Adrenal gland (tissue), 12 donors: ENCODE results near the gene IFTAP. TPM values are rescaled to one million over a fixed set of nuclear protein-coding genes. Genes with fewer than 3 reads are reported as not detected.

Experiments used
- DNase-seq, 7 donors: peaks; one replicate each; pipeline ENCODE4 v3.0.0-alpha.2; 2019 to 2020
- H3K27ac ChIP-seq, 5 donors: fragments of 200-600 bp; sonication (generic) in 4 of 5; 1 replicate in 3 of 5; 2 replicates in 2 of 5; pipeline versions ENCODE4 v1.5.1 to v1.8.0; 2016 to 2020; ENCODE audit warnings: mild to moderate bottlenecking in 1 of 5
- H3K27me3 ChIP-seq: fragments of 200-600 bp; 2 replicates; pipeline ENCODE4 v1.8.0; 2021
- H3K36me3 ChIP-seq, 2 donors: fragments of 200-600 bp; replicated peaks in 1 of 2; 1 replicate in 1 of 2; 2 replicates in 1 of 2; pipeline versions ENCODE4 v1.5.1 to v1.8.0; 2018 to 2022
- H3K4me1 ChIP-seq, 2 donors: fragments of 200-600 bp; replicated peaks in 1 of 2; 1 replicate in 1 of 2; 2 replicates in 1 of 2; pipeline versions ENCODE4 v1.5.1 to v1.8.0; 2018 to 2021
- H3K4me3 ChIP-seq, 4 donors: fragments of 200-600 bp; sonication (generic) in 3 of 4; one replicate each; pipeline ENCODE4 v1.5.1; 2016 to 2018
- H3K9me3 ChIP-seq, 3 donors: fragments of 200-600 bp; sonication (generic) in 1 of 3; replicated peaks in 1 of 3; 1 replicate in 2 of 3; 2 replicates in 1 of 3; pipeline versions ENCODE4 v1.5.1 to v1.8.0; 2016 to 2021
- CTCF ChIP-seq, 6 experiments: fragments of 450-650 bp in 4 of 6; fragments of 200-600 bp in 2 of 6; sonication (generic) in 1 of 6; IDR thresholded peaks; 1 replicate in 5 of 6; 2 replicates in 1 of 6; pipeline versions ENCODE4 v1.5.1 to v1.8.0; 2016 to 2021; ENCODE audit warnings: antibody characterized with exemption in 6 of 6, mild to moderate bottlenecking in 2 of 6, moderate library complexity in 1 of 6
- POLR2A ChIP-seq, 2 donors: fragments of 450-650 bp; IDR thresholded peaks; one replicate each; pipeline ENCODE4 v1.6.1; 2017; ENCODE audit warnings: antibody characterized with exemption in 2 of 2, mild to moderate bottlenecking in 2 of 2, moderate library complexity in 1 of 2
- WGBS, 4 donors: extraction: QIAGEN DNeasy Blood & Tissue Kit in 2 of 4; methylation state at CpG; one replicate each; pipeline versions ENCODE4 v1.1.5 to v1.1.7; 2013 to 2017; 5-methylcytosine and 5-hydroxymethylcytosine counted together
- intact Hi-C, 2 donors: fragments of 100-400 bp; cut with DNase I; formaldehyde crosslinking; loops; one replicate each; pipeline versions ENCODE4 v1.14.1 to v1.15.0; 2022 to 2023
- polyA plus RNA-seq, 3 donors: library from polyadenylated mRNA; stranded (reverse); fragments of 200-250 nt in 2 of 3; fragments of 350-450 nt in 1 of 3; fragmentation: Illumina TruSeq in 1 of 3; extraction: RNeasy Lipid Tissue Mini Kit (QIAGEN cat#74804) in 1 of 3; gene quantifications; one replicate each; pipeline ENCODE4 v1.2.3, GENCODE V29; 2013 to 2014
- total RNA-seq, 9 donors: library from RNA; depleted of rRNA in 4 of 9; stranded (reverse); fragments of >200 nt in 4 of 9; fragments of 120-200 nt in 1 of 9; fragmentation: NEBNext Ultra II Directional in 1 of 9; extraction: Animal tissue kit (Norgen Biotek cat#: 25700) in 1 of 9; gene quantifications; one replicate each; pipeline versions ENCODE4 v1.1.0 to v1.2.4, GENCODE V29; 2013 to 2023
- donor health status: healthy with polysubstance abuse.
- donor health status: Bipolar disorder and iron deficiency.
- donor health status: DM: yes; HTN: yes; CAD: no.
- donor health status: DM: no; HTN: no; CAD: no.
- donor health status: DM: no; HTN: no; CAD: no.
- donor health status: DM: yes; HTN: yes; CAD: no.

Gene IFTAP
- total and polyA plus RNA-seq, 12 donors, result 16.2 to 44.7 (median 23.5) TPM

- Histone ChIP-seq H3K4me3 (no peak overlapping the region), H3K27me3 (no peaks in the 10 kb centered on the region), H3K27ac (no peak overlapping the region), H3K36me3 (no peaks in the 10 kb centered on the region), H3K9me3 (no peaks in the 10 kb centered on the region), H3K4me1 (no peaks in the 10 kb centered on the region)
- no peak for TF ChIP-seq POLR2A (IDR thresholded peaks at IDR 0.05)
- TF ChIP-seq CTCF (IDR thresholded peaks at IDR 0.05), result no peak
- intact Hi-C loops, result no loop called here
- no peak for DNase-seq
- 83 to 88% (median 85%) methylated on average over 7 to 8 of the region's 8 CpGs for WGBS, 4 donors
Measured at GRCh38 chr11:36574486-36574885, 19.8 kb upstream of the IFTAP start.

GRCh38 chr11:36577373-36577772 lies 16.9 kb upstream of the IFTAP start:
- TF ChIP-seq POLR2A (IDR thresholded peaks at IDR 0.05) (no peak), CTCF (IDR thresholded peaks at IDR 0.05) (no peak)
- no peak for DNase-seq
- intact Hi-C loops, result no loop called here

GRCh38 chr11:36577859-36578258 lies 16.4 kb upstream of the IFTAP start:
- intact Hi-C loops, result no loop called here
- no peak overlapping the region for H3K27ac ChIP-seq
- WGBS, 4 donors, result 87 to 90% (median 87%) methylated on average over 2 of the region's 2 CpGs

More at GRCh38 chr11:36577373-36577772, 16.9 kb upstream of the IFTAP start:
- Histone ChIP-seq H3K4me3 (no peak overlapping the region), H3K9me3 (no peaks in the 10 kb centered on the region), H3K27me3 (no peaks in the 10 kb centered on the region), H3K4me1 (no peaks in the 10 kb centered on the region), H3K27ac (no peak overlapping the region), H3K36me3 (no peaks in the 10 kb centered on the region)
- 78 to 87% (median 80%) methylated on average over 2 of the region's 2 CpGs for WGBS, 4 donors

GRCh38 chr11:36578458-36578857 lies 15.8 kb upstream of the IFTAP start:
- 58 to 61% (median 59%) methylated on average over 1 of the region's 1 CpG for WGBS, 4 donors
- Histone ChIP-seq H3K4me1 (no peaks in the 10 kb centered on the region), H3K36me3 (no peaks in the 10 kb centered on the region), H3K4me3 (no peak overlapping the region), H3K9me3 (no peaks in the 10 kb centered on the region), H3K27me3 (no peaks in the 10 kb centered on the region), H3K27ac (no peak overlapping the region)
- TF ChIP-seq CTCF (IDR thresholded peaks at IDR 0.05) (no peak), POLR2A (IDR thresholded peaks at IDR 0.05) (no peak)
- DNase-seq, result no peak
- intact Hi-C loops, result no loop called here

More at GRCh38 chr11:36577859-36578258, 16.4 kb upstream of the IFTAP start:
- no peak for DNase-seq
- TF ChIP-seq POLR2A (IDR thresholded peaks at IDR 0.05), result no peak
- no peak for TF ChIP-seq CTCF (IDR thresholded peaks at IDR 0.05)
- Histone ChIP-seq H3K4me3 (no peak overlapping the region), H3K4me1 (no peaks in the 10 kb centered on the region), H3K27me3 (no peaks in the 10 kb centered on the region), H3K36me3 (no peaks in the 10 kb centered on the region), H3K9me3 (no peaks in the 10 kb centered on the region)
